Measurements from ENCODE around the gene MARCHF4.

Gene MARCHF4

DNA sequence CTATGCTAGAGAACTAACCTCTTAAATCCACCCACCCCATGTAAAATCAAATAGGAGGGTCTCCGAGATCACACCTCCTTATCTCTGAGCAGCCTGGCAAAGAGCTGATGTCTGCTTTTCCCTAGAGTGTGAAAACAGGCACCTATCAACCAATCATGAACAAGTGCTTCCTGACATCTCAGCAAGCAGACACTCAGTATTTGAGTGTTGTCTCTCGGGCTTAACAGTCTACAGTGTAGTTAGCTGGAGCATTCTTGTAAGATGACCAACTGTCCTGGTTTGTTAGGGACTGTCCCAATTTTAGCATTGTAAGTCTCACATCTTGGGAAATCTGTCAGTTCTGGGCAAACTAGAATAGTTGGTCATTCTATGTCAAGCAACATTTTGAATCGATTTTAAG lies 26.4 kb downstream of the MARCHF4 start:
- no peak overlapping the region for H3K4ac ChIP-seq (ENCODE audit: low read depth in 1 of 2, low read length in 2 of 2)
- no peak overlapping the region for H4K91ac ChIP-seq (ENCODE audit: low read length)
- no peak overlapping the region for H3K18ac ChIP-seq (ENCODE audit: low read depth in 1 of 2, low read length in 2 of 2)
- H2BK12ac ChIP-seq (ENCODE audit: low read length in 2 of 2), result no peak overlapping the region
- no peak overlapping the region for H4K8ac ChIP-seq (ENCODE audit: low read length)
- no peak overlapping the region for H2BK15ac ChIP-seq (ENCODE audit: low read depth, poor library complexity, severe bottlenecking)
- H3K14ac ChIP-seq (ENCODE audit: low read length in 2 of 2), result no peak overlapping the region
- H3K36me3 ChIP-seq (ENCODE audit: control insufficient read depth in 1 of 2, insufficient read depth in 2 of 2, low read depth in 1 of 2, low read length in 2 of 2), result no peaks in the 10 kb centered on the region
- H3K4me2 ChIP-seq (ENCODE audit: low read length, poor library complexity, severe bottlenecking), result no peak overlapping the region
- no peak overlapping the region for H3K9ac ChIP-seq (ENCODE audit: low read length)
- peak; percentile 29 for DNase-seq
- H2BK5ac ChIP-seq (ENCODE audit: low read depth, low read length, poor library complexity, severe bottlenecking), result no peak overlapping the region
- no peak overlapping the region for H2BK120ac ChIP-seq (ENCODE audit: low read depth, low read length)
- no peaks in the 10 kb centered on the region for H3K9me3 ChIP-seq (ENCODE audit: control insufficient read depth, low read length)
- H2AFZ ChIP-seq (ENCODE audit: low read depth, low read length), result no peak overlapping the region
- 48% methylated on average over 2 of the region's 3 CpGs for WGBS
- no peaks in the 10 kb centered on the region for H3K79me1 ChIP-seq (replicated peaks; ENCODE audit: low read length, poor library complexity, severe bottlenecking)
- peaks cover 8% of the 10 kb centered on the region for H3K4me1 ChIP-seq (ENCODE audit: control insufficient read depth, insufficient read depth, low read depth, low read length)
- no peak overlapping the region for H2AK5ac ChIP-seq (ENCODE audit: low read length, severe bottlenecking)
- no peak overlapping the region for H3K23ac ChIP-seq (ENCODE audit: low read length in 2 of 2)
- no peak overlapping the region for H3K4me3 ChIP-seq (ENCODE audit: insufficient read depth in 1 of 2, low read depth in 1 of 2, low read length in 2 of 2)
- no peaks in the 10 kb centered on the region for H3K27me3 ChIP-seq (ENCODE audit: control insufficient read depth in 1 of 2, insufficient read depth in 1 of 2, low read length in 2 of 2)
- H3K27ac ChIP-seq (ENCODE audit: low read length, poor library complexity, severe bottlenecking), result no peak overlapping the region

DNA sequence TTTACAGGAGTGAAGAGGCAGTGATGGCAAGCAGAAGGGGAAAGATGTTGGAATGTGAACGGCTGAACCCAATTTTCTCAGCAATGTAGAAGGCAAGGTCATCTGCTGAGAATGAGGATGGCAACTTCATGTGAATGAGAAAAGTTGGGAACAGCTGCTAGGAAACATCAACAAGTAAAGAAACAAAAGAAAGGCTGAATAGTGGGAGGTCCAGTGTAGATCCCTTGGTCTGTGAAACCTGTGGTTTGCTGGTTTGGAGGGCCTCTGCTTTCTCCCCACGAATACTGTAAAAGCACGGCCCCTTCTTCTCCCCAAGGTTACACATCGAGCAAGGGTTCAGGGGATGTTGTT lies 27.4 kb downstream of the MARCHF4 start:
- Histone ChIP-seq H3K27ac (ENCODE audit: low read length, poor library complexity, severe bottlenecking) (no peak overlapping the region), H3K4me2 (ENCODE audit: low read length, poor library complexity, severe bottlenecking) (no peak overlapping the region)
- 68% methylated on average over 4 of the region's 4 CpGs for WGBS

DNA sequence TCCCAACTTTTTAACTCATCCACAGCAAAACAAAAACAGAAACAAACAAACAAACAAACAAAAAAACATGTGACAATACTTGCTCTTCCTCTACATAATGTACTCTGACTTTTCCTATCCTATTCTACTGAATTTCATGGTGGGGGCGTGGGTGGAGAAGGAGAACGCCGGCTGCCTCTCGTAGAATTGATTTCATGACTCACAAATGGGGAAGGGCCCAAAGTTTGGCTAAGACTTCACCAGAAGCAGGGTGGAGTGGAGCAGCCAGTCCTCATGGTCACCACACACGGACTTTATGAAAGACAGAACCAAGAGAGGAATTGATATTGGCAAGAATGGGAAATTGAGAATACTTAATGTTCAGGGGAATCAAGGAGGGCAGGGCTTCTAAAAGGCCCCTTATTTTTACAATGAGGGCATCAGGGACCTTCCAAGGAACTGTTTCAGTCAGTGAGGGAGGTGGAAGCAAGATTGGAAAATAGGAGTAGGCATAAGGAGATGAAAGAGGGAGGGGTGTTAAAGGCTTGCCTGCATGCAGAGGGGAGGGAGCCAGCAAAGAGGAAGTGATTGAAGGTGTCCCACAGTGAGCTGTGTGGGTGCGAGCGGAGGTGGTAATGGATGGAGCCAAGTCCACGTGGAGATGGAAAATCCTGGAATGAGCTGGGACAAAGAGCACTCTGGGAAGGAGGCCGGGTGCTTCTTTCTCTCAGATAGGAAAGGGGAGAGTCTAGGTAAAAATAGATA lies 27.9 kb downstream of the MARCHF4 start:
- H3K9me3 ChIP-seq (ENCODE audit: control insufficient read depth, low read length), result no peaks in the 10 kb centered on the region
- H3K27me3 ChIP-seq (ENCODE audit: control insufficient read depth in 1 of 2, insufficient read depth in 1 of 2, low read length in 2 of 2), result no peaks in the 10 kb centered on the region
- H3K4me2 ChIP-seq (ENCODE audit: low read length, poor library complexity, severe bottlenecking), result no peak overlapping the region
- H2BK120ac ChIP-seq (ENCODE audit: low read depth, low read length), result no peak overlapping the region
- no peak overlapping the region for H2AFZ ChIP-seq (ENCODE audit: low read depth, low read length)
- no peak overlapping the region for H3K4ac ChIP-seq (ENCODE audit: low read depth in 1 of 2, low read length in 2 of 2)
- H2BK12ac ChIP-seq (ENCODE audit: low read length in 2 of 2), result no peak overlapping the region
- H3K79me1 ChIP-seq (replicated peaks; ENCODE audit: low read length, poor library complexity, severe bottlenecking), result no peaks in the 10 kb centered on the region
- 77% methylated on average over 9 of the region's 9 CpGs for WGBS
- H3K4me1 ChIP-seq (ENCODE audit: control insufficient read depth, insufficient read depth, low read depth, low read length), result peaks cover 10% of the 10 kb centered on the region
- H3K4me3 ChIP-seq (ENCODE audit: insufficient read depth in 1 of 2, low read depth in 1 of 2, low read length in 2 of 2), result peak overlapping the region in 1 of 2 experiments; percentile 57
- no peak overlapping the region for H2BK5ac ChIP-seq (ENCODE audit: low read depth, low read length, poor library complexity, severe bottlenecking)
- no peak for DNase-seq
- no peak overlapping the region for H3K18ac ChIP-seq (ENCODE audit: low read depth in 1 of 2, low read length in 2 of 2)
- no peak overlapping the region for H4K91ac ChIP-seq (ENCODE audit: low read length)
- H3K9ac ChIP-seq (ENCODE audit: low read length), result peak overlapping the region; percentile 36
- no peak overlapping the region for H2AK5ac ChIP-seq (ENCODE audit: low read length, severe bottlenecking)
- no peak overlapping the region for H3K27ac ChIP-seq (ENCODE audit: low read length, poor library complexity, severe bottlenecking)
- H3K14ac ChIP-seq (ENCODE audit: low read length in 2 of 2), result no peak overlapping the region
- no peaks in the 10 kb centered on the region for H3K36me3 ChIP-seq (ENCODE audit: control insufficient read depth in 1 of 2, insufficient read depth in 2 of 2, low read depth in 1 of 2, low read length in 2 of 2)
- H4K8ac ChIP-seq (ENCODE audit: low read length), result no peak overlapping the region
- H3K23ac ChIP-seq (ENCODE audit: low read length in 2 of 2), result no peak overlapping the region
- H2BK15ac ChIP-seq (ENCODE audit: low read depth, poor library complexity, severe bottlenecking), result no peak overlapping the region

More for the DNA sequence above, 27.4 kb downstream of the MARCHF4 start:
- H3K18ac ChIP-seq (ENCODE audit: low read depth in 1 of 2, low read length in 2 of 2), result no peak overlapping the region
- no peaks in the 10 kb centered on the region for H3K79me1 ChIP-seq (replicated peaks; ENCODE audit: low read length, poor library complexity, severe bottlenecking)
- no peak overlapping the region for H3K9ac ChIP-seq (ENCODE audit: low read length)
- no peak overlapping the region for H3K14ac ChIP-seq (ENCODE audit: low read length in 2 of 2)
- no peak overlapping the region for H2BK120ac ChIP-seq (ENCODE audit: low read depth, low read length)
- no peaks in the 10 kb centered on the region for H3K36me3 ChIP-seq (ENCODE audit: control insufficient read depth in 1 of 2, insufficient read depth in 2 of 2, low read depth in 1 of 2, low read length in 2 of 2)
- H3K23ac ChIP-seq (ENCODE audit: low read length in 2 of 2), result no peak overlapping the region
- no peak overlapping the region for H2BK15ac ChIP-seq (ENCODE audit: low read depth, poor library complexity, severe bottlenecking)
- no peak overlapping the region for H4K8ac ChIP-seq (ENCODE audit: low read length)
- H3K4ac ChIP-seq (ENCODE audit: low read depth in 1 of 2, low read length in 2 of 2), result no peak overlapping the region
- no peak overlapping the region for H4K91ac ChIP-seq (ENCODE audit: low read length)
- H2AK5ac ChIP-seq (ENCODE audit: low read length, severe bottlenecking), result no peak overlapping the region
- H2AFZ ChIP-seq (ENCODE audit: low read depth, low read length), result no peak overlapping the region
- peaks cover 7% of the 10 kb centered on the region for H3K4me1 ChIP-seq (ENCODE audit: control insufficient read depth, insufficient read depth, low read depth, low read length)
- H3K4me3 ChIP-seq (ENCODE audit: insufficient read depth in 1 of 2, low read depth in 1 of 2, low read length in 2 of 2), result no peak overlapping the region
- peak; percentile 30 for DNase-seq
- no peak overlapping the region for H2BK5ac ChIP-seq (ENCODE audit: low read depth, low read length, poor library complexity, severe bottlenecking)
- H3K9me3 ChIP-seq (ENCODE audit: control insufficient read depth, low read length), result no peaks in the 10 kb centered on the region
- no peaks in the 10 kb centered on the region for H3K27me3 ChIP-seq (ENCODE audit: control insufficient read depth in 1 of 2, insufficient read depth in 1 of 2, low read length in 2 of 2)
- H2BK12ac ChIP-seq (ENCODE audit: low read length in 2 of 2), result no peak overlapping the region

DNA sequence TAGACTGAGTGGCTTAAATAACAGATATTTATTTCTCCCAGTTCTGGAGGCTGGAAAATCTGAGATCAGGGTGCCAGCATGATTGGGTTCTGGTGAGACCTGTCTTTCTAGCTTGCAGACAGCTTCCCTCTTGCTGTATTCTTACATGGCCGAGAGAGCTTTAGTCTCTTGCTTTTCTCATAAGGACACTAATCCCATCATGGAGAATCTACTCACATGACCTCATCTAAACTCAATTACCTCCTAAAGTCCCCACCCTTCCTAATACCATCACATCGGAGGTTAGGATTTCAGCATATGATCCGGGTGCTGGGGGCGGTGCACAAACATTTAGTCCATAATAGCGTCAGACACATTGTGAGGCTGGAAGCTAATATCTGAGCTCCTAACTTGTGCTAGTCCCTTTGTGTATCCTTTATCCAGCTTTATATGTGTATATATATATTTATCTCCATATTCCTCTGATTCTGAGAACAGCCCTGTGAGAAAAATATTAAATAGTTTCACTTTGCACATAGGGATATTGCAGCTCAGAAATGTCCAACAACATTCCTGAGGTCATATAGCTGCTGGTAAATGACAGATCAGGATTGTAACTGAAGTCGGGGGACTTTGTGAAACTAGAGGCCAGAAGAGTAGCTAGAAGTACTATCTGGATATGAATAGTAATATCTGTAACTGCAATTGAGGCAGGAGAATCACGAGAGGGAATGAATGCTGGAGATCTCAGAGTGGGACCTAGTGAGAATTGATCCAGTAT lies 28.9 kb downstream of the MARCHF4 start:
- Histone ChIP-seq H2BK5ac (ENCODE audit: low read depth, low read length, poor library complexity, severe bottlenecking) (no peak overlapping the region), H2BK120ac (ENCODE audit: low read depth, low read length) (no peak overlapping the region), H3K27me3 (ENCODE audit: control insufficient read depth in 1 of 2, insufficient read depth in 1 of 2, low read length in 2 of 2) (no peaks in the 10 kb centered on the region), H2BK15ac (ENCODE audit: low read depth, poor library complexity, severe bottlenecking) (no peak overlapping the region), H2AFZ (ENCODE audit: low read depth, low read length) (no peak overlapping the region), H3K14ac (ENCODE audit: low read length in 2 of 2) (no peak overlapping the region), H3K4me3 (ENCODE audit: insufficient read depth in 1 of 2, low read depth in 1 of 2, low read length in 2 of 2) (peak overlapping the region in 1 of 2 experiments; percentile 57), H3K18ac (ENCODE audit: low read depth in 1 of 2, low read length in 2 of 2) (no peak overlapping the region), H3K9ac (ENCODE audit: low read length) (peak overlapping the region; percentile 36), H3K4ac (ENCODE audit: low read depth in 1 of 2, low read length in 2 of 2) (no peak overlapping the region), H3K4me1 (ENCODE audit: control insufficient read depth, insufficient read depth, low read depth, low read length) (peaks cover 9% of the 10 kb centered on the region), H4K8ac (ENCODE audit: low read length) (no peak overlapping the region), H3K27ac (ENCODE audit: low read length, poor library complexity, severe bottlenecking) (no peak overlapping the region), H3K9me3 (ENCODE audit: control insufficient read depth, low read length) (no peaks in the 10 kb centered on the region), H3K4me2 (ENCODE audit: low read length, poor library complexity, severe bottlenecking) (no peak overlapping the region), H2AK5ac (ENCODE audit: low read length, severe bottlenecking) (no peak overlapping the region), H4K91ac (ENCODE audit: low read length) (no peak overlapping the region), H3K36me3 (ENCODE audit: control insufficient read depth in 1 of 2, insufficient read depth in 2 of 2, low read depth in 1 of 2, low read length in 2 of 2) (no peaks in the 10 kb centered on the region), H2BK12ac (ENCODE audit: low read length in 2 of 2) (no peak overlapping the region), H3K79me1 (replicated peaks; ENCODE audit: low read length, poor library complexity, severe bottlenecking) (no peaks in the 10 kb centered on the region), H3K23ac (ENCODE audit: low read length in 2 of 2) (no peak overlapping the region)
- 84% methylated on average over 6 of the region's 7 CpGs for WGBS
- peak; percentile 38 for DNase-seq

All from mesenchymal stem cell (in vitro differentiated cells and primary cell).